ENCODE data around the gene TESMIN. TPM values are rescaled to one million over a fixed set of nuclear protein-coding genes. Genes with fewer than 3 reads are reported as not detected.

Gene TESMIN
- total RNA-seq, 1 experiment from 2014 or later, result 8.0 TPM

GRCh38 chr11:68711114-68711513 lies 40.2 kb downstream of the TESMIN start:
- Histone ChIP-seq H3K36me3 (ENCODE audit: insufficient read depth, low read length, poor library complexity, severe bottlenecking) (no peaks in the 10 kb centered on the region), H3K9me3 (ENCODE audit: low read depth, low read length, poor library complexity, severe bottlenecking) (no peaks in the 10 kb centered on the region), H3K27ac (ENCODE audit: low read depth, low read length, poor library complexity, severe bottlenecking) (no peak overlapping the region), H3K4me3 (ENCODE audit: low read depth, low read length, poor library complexity, severe bottlenecking) (no peak overlapping the region), H3K27me3 (replicated peaks; ENCODE audit: insufficient read depth, low read depth, low read length, poor library complexity) (no peaks in the 10 kb centered on the region), H3K4me1 (ENCODE audit: insufficient read depth, low read length, poor library complexity, severe bottlenecking) (no peaks in the 10 kb centered on the region)
- CTCF ChIA-PET, result no interaction called here
- BruUV-seq (replicated peaks), result no TSS peak
- intact Hi-C loops (cut with micrococcal nuclease; ENCODE audit: unreplicated experiment), result no loop called here
- no peak for DNase-seq (ENCODE audit: low spot score)
- TF ChIP-seq EZH2 (IDR thresholded peaks at IDR 0.05; ENCODE audit: borderline replicate concordance, low read depth, low read length, poor library complexity, severe bottlenecking), result no peak
- no peak for TF ChIP-seq CTCF (conservative IDR thresholded peaks at IDR 0.05; ENCODE audit: low read depth, low read length)
- POLR2A ChIA-PET (ENCODE audit: low non-redundant PET), result no interaction called here

GRCh38 chr11:68710409-68710808 lies 40.9 kb downstream of the TESMIN start:
- TF ChIP-seq CTCF (conservative IDR thresholded peaks at IDR 0.05; ENCODE audit: low read depth, low read length), result no peak
- TF ChIP-seq EZH2 (IDR thresholded peaks at IDR 0.05; ENCODE audit: borderline replicate concordance, low read depth, low read length, poor library complexity, severe bottlenecking), result no peak
- DNase-seq (ENCODE audit: low spot score), result no peak
- intact Hi-C loops (cut with micrococcal nuclease; ENCODE audit: unreplicated experiment), result no loop called here
- H3K36me3 ChIP-seq (ENCODE audit: insufficient read depth, low read length, poor library complexity, severe bottlenecking), result no peaks in the 10 kb centered on the region
- no peaks in the 10 kb centered on the region for H3K27me3 ChIP-seq (replicated peaks; ENCODE audit: insufficient read depth, low read depth, low read length, poor library complexity)
- ChIA-PET POLR2A (ENCODE audit: low non-redundant PET) (no interaction called here), CTCF (no interaction called here)
- H3K9me3 ChIP-seq (ENCODE audit: low read depth, low read length, poor library complexity, severe bottlenecking), result no peaks in the 10 kb centered on the region
- BruUV-seq (replicated peaks), result no TSS peak
- H3K27ac ChIP-seq (ENCODE audit: low read depth, low read length, poor library complexity, severe bottlenecking), result no peak overlapping the region
- H3K4me1 ChIP-seq (ENCODE audit: insufficient read depth, low read length, poor library complexity, severe bottlenecking), result no peaks in the 10 kb centered on the region
- H3K4me3 ChIP-seq (ENCODE audit: low read depth, low read length, poor library complexity, severe bottlenecking), result no peak overlapping the region

GRCh38 chr11:68709062-68709461 lies 42.3 kb downstream of the TESMIN start:
- TF ChIP-seq CTCF (conservative IDR thresholded peaks at IDR 0.05; ENCODE audit: low read depth, low read length) (no peak), EZH2 (IDR thresholded peaks at IDR 0.05; ENCODE audit: borderline replicate concordance, low read depth, low read length, poor library complexity, severe bottlenecking) (no peak)
- CTCF ChIA-PET, result no interaction called here
- POLR2A ChIA-PET (ENCODE audit: low non-redundant PET), result interaction anchor here (0.7 kb wide), 1 partner anchor 140 kb away, joined by 9 read pairs; no protein-coding TSS in a partner anchor

More at GRCh38 chr11:68709062-68709461, 42.3 kb downstream of the TESMIN start:
- no peaks in the 10 kb centered on the region for H3K9me3 ChIP-seq (ENCODE audit: low read depth, low read length, poor library complexity, severe bottlenecking)
- H3K27me3 ChIP-seq (replicated peaks; ENCODE audit: insufficient read depth, low read depth, low read length, poor library complexity), result peaks cover 7% of the 10 kb centered on the region
- H3K4me3 ChIP-seq (ENCODE audit: low read depth, low read length, poor library complexity, severe bottlenecking), result no peak overlapping the region
- DNase-seq (ENCODE audit: low spot score), result no peak
- no TSS peak for BruUV-seq (replicated peaks)
- no peaks in the 10 kb centered on the region for H3K4me1 ChIP-seq (ENCODE audit: insufficient read depth, low read length, poor library complexity, severe bottlenecking)
- H3K36me3 ChIP-seq (ENCODE audit: insufficient read depth, low read length, poor library complexity, severe bottlenecking), result no peaks in the 10 kb centered on the region
- intact Hi-C loops (cut with micrococcal nuclease; ENCODE audit: unreplicated experiment), result no loop called here
- no peak overlapping the region for H3K27ac ChIP-seq (ENCODE audit: low read depth, low read length, poor library complexity, severe bottlenecking)
